Hematopoietic multipotent progenitor cell treated with erythropoietin and hydrocortisone succinate and interleukin-3 and kit ligand, for 8 days (in vitro differentiated cells): ENCODE data around the gene RERE.
A peak's percentile ranks its signal among the peaks of the same experiment; 100 is the strongest.
"Not testable (repeated sequence)": the region's sequence is repeated elsewhere in the genome, so short reads cannot be mapped to it uniquely, and the experiment has no call there.

ENCODE experiments used
- DNase-seq: peaks from one replicate; pipeline ENCODE4 v3.0.0-alpha.2; 2015

The RERE gene

DNA sequence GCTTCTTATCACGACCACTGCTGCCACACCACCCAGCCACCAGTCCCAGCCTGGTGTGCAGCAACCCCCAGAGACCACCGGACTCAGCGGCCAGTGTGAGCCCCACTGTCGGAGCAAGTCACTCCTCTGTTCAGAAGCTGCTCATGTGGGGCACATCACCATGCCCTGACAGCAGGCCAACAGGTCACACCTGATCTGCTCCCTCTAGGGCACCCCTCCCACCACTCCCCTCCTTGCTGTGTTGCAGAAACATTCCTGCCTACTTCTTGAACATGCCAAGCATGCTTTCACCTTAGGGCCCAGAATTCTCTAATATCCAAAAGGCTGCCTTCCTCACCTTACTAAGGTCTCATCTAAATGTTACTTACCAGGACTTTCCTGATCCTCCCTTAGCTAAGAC is 353.1 kb downstream of the RERE start:
- DNase-seq, result no peak

GRCh38 chr1:8463144-8463927 is 354.1 kb downstream of the RERE start:
- peak; percentile 56 for DNase-seq

GRCh38 chr1:8462371-8462892 is 355.0 kb downstream of the RERE start:
- no peak for DNase-seq

- no peak for DNase-seq
Observed at GRCh38 chr1:8461351-8462110, 355.9 kb downstream of the RERE start.

- no peak for DNase-seq
Observed at GRCh38 chr1:8460784-8461183, 356.7 kb downstream of the RERE start.

GRCh38 chr1:8460132-8460544 is 357.3 kb downstream of the RERE start:
- no peak for DNase-seq

- no peak for DNase-seq
Observed at GRCh38 chr1:8458607-8459006, 358.8 kb downstream of the RERE start.

- DNase-seq, result no peak
Observed at GRCh38 chr1:8457760-8458381, 359.6 kb downstream of the RERE start.

DNA sequence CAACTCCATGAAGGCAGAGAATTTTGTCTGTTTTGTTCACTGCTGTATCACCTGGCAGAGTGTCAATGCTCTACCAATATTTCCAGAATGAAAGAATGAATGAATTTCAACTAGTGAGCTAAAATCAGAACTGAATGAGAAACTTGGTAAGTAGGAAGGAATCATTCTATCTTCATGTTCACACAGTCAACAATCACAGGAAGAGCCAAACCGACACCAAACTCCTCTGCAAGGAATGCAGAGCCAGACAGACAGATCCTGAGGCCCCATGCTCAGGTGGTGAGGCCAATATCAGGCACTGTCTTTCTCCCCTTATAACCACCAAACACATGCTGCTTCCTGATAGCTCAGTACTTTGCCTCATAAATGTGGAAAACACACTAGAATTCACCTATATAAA is 360.4 kb downstream of the RERE start:
- DNase-seq, result no peak

GRCh38 chr1:8456308-8456912 is 361.0 kb downstream of the RERE start:
- no peak for DNase-seq

DNA sequence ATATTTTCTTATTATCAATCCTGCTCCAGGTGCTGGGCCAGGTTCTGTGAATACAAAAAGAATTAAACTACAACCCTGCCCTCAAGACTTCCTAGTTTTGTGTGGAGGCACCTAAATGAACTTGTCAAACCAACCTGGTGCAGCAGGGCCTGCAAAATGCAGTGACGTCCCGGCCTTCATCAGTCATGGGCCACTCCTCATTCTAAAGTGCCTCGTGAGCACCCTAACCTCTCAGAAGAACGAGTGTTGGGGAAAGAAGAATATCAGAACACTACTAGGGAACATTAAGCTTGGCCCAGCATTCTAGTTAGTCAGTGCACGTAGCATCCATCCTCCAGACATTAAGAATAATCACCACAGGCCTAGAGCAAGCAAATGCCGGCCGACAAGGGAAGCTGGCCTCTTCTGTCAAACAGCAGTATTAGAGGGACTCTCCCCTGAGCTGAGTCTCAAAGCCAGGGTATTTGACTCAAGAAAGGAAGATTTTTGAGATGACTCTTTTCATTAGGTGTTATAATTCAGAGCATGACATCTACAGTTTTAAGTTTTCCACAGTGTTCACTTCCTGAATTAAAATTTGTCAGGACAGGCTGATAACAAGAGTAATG is 361.6 kb downstream of the RERE start:
- DNase-seq, result no peak

DNA sequence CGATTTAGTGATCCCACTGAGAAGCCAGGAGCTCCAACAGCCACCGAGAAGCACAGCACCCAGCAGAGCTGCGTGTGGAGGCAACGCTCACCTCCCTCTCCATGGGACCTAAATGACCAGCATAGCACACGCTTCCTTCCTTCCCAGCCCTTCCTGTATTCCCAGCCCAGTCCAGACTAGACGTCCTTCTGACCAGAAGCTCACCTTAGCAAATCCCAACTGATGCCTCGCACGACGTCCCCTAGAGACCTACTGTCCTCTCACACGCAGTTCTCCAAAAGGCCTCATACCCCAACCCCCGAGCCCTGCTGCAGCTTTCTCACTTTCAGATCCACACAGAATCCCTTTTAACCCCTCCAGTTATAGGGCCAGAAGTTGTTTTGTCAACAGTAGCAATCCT is 367.1 kb downstream of the RERE start:
- no peak for DNase-seq

DNA sequence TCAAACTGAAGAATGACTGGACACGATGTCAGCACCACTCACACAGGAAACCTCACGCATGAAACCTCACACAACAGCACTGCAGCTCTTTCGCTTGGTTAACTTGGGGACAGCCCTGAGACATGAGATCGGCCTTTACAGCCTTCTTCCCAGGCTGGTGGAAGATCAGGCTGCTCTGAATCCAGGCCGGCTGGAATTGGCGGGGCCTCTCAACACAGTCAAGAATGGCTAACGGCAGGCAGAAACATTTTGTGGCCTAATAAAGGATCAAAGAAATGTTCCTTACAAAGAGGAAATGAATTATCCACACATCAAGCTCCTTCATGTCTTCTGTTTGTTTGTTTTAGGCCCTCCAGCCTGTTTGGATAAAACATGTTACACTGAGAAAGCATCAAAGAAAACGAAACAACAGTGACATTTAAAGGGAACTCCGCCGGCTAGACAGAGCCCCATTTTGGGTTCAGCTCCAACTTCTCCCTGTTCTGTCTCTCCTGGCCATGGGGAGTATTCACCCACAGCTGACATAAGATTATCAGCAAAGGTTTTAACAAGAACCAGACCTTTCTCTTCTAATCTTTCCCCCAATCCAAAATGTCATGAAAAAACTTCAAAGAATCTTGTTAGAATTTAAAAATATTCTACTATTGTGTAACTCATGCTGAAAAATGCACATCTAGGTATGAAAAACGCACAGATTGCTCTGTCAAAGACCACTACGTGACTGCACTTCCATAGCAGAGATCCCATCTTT is 368.4 kb downstream of the RERE start:
- DNase-seq, result no peak

- not testable (repeated sequence) for DNase-seq
Observed at GRCh38 chr1:8448505-8448904, 368.9 kb downstream of the RERE start.

- no peak for DNase-seq
Observed at GRCh38 chr1:8447616-8448150, 369.8 kb downstream of the RERE start.

- DNase-seq, result not testable (repeated sequence)
Observed at GRCh38 chr1:8446119-8446518, 371.3 kb downstream of the RERE start.

DNA sequence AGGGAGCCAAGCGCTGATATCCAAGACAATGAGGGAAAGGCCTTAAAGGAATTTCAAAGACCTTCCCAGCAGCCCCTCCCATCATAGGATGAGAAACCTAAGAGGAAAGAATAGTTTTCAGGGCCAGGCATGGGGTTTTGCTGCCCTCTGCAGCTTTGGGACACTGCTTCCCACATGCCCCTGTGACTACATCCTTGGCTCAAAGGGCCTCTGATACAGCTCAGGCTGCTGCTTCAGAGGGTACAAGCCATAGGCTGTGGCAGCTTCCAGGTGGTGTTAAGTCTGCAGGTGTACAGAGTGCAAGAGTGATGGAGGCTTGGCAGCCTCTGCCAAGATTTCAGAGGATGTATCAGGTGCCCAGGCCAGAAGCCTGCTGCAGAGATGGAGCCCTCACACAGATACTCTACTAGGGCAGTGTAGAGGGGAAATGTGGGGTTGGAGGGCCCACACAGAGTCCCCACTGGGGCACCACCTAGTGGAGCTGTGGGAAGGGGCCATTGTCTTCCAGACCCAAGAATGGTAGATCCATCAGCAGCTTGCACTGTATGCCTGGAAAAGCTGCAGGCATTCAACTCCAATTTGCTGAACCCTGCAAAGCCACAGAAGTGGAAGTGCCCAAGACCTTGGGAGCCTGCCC is 373.8 kb downstream of the RERE start:
- DNase-seq, result no peak

DNA sequence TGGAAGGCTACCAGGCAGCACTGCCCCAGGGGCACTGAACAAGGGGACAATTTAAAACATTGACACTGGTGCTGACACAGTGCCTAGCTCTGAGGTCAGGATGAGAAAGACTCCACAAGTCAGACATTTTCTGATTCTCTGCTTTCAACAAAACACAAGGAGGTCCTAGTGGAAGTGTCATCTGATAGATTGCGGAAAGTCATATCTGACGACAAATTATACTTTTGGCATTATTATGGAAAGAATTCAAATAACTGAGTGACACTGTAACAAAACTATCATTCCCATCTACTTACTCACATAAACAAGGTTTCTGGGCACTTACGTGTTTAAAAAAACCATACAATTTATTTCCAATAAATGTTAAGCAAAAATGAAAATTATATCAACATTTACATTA is 376.0 kb downstream of the RERE start:
- no peak for DNase-seq

DNA sequence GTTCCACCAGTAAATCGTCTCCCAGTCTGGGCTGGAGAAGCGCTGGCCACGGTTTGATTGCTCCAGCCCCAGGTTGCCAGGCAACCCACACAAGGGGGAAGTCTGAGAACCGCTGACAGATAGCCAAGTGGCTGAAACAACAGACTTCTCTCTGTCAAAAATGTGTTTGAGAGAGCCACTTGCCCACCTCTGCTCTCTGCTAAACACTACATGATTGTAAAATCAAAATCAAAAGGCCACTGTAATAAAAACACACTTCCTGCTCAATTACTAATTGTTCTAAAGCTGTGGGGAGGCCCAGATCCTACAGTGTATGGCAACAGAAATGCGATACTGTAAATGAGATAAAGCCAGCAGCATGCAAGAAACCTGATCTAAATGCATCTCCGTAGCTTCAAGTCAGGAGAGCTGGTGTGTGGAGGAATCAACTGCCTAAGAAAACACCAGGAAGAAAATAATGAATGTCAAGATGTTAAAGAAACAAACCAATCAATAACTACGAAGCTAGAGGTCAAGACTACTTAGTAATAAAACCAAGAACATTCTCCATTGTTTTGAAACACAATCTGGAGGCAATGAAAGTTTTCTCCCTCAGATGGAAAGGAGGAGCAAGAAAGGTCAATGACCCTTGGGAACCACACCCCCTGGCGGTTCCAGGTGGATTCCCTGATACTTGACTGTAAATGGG is 378.3 kb downstream of the RERE start:
- peak; percentile 70 for DNase-seq

DNA sequence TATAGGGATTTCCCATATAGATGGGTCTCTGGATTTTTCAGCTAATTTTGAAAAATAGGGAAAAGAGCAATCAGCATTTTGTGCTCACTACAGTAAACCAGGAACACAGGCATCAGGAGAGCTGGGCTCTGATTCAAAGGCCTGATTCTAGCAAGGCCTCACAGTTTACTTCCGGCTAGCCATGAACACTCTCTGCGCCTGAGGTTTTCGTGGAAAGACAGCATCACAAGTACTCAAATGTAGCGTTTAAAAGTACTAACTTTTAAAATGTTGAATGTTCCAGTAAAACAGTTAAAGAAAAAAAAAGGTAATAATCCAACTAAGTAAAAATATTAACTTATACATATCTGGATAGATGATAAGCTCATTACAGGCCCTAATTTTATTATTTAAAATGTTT is 379.0 kb downstream of the RERE start:
- no peak for DNase-seq

DNA sequence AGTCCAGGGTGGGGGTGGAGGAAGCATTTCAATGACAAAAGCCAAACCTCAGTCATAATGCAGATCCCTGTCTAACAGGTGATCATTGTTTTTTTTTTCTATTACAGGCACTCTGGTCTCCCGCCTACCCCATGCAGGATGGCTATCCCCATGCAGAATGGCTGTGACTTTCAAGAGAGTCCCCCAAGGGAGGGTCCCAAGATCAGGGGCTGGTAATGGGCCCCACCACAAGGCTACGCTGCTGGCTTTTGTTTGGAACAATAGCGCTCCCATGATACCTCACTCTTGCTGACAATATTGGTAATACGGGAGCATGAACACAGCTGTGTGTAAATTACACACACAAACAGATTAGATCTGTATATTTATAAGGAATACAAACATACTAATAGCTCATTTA is 380.1 kb downstream of the RERE start:
- DNase-seq, result no peak
